ENCODE measurements around the gene DDB1.

DDB1 gene

DNA sequence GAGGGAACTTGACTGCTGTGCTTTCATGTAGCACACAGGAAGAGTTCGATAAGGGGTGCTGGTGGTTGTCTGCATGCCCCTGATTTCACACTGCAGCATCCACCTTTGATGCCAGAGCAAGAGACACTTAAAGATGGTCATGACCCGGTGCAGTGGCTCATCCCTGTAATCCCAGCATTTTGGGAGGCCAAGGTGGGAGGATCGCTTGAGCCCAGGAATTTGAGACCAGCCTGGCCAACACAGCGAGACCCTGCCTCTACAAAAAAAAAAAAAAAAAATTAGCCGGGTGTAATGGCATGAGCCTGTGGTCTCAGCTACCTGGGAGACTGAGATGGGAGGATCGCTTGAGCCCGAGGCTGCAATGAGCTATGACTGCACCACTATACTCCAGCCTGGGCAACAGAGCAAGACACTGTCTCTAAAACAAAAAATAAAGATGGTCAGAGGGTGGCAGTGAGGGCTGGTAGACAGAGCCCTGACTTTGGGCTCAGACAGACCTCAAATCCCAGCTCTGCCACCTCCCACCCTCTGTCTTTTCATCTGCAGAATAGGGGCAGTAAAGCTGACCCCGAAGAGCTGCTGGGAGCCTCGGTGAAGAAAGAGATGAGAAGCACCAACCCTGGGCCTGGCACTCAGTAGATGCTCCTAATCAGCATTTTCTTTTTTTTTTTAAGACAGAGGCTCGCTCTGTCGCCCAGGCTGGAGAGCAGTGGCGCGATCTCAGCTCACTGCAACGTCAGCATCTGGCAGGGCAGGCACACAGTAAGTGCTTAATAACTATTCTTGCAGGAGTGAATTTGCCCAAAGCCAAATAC, 55.5 kb downstream of the DDB1 start:
- TF ChIP-seq, protein P1, sequence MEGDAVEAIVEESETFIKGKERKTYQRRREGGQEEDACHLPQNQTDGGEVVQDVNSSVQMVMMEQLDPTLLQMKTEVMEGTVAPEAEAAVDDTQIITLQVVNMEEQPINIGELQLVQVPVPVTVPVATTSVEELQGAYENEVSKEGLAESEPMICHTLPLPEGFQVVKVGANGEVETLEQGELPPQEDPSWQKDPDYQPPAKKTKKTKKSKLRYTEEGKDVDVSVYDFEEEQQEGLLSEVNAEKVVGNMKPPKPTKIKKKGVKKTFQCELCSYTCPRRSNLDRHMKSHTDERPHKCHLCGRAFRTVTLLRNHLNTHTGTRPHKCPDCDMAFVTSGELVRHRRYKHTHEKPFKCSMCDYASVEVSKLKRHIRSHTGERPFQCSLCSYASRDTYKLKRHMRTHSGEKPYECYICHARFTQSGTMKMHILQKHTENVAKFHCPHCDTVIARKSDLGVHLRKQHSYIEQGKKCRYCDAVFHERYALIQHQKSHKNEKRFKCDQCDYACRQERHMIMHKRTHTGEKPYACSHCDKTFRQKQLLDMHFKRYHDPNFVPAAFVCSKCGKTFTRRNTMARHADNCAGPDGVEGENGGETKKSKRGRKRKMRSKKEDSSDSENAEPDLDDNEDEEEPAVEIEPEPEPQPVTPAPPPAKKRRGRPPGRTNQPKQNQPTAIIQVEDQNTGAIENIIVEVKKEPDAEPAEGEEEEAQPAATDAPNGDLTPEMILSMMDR (IDR thresholded peaks at IDR 0.05; ENCODE audit: low read depth, low read length) = no peak
- TF ChIP-seq MYC (IDR thresholded peaks at IDR 0.05; ENCODE audit: low read depth, low read length) (no peak), POLR2A (IDR thresholded peaks at IDR 0.05; ENCODE audit: extremely low read depth, insufficient read length) (no peak)
- TF ChIP-seq, protein P2, sequence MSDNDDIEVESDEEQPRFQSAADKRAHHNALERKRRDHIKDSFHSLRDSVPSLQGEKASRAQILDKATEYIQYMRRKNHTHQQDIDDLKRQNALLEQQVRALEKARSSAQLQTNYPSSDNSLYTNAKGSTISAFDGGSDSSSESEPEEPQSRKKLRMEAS (IDR thresholded peaks at IDR 0.05; ENCODE audit: low read depth, low read length) = no peak
- H3K4me3 ChIP-seq (ENCODE audit: low read depth, low read length) = no peak overlapping the region
- DNase-seq (ENCODE audit: low read depth) = no peak

DNA sequence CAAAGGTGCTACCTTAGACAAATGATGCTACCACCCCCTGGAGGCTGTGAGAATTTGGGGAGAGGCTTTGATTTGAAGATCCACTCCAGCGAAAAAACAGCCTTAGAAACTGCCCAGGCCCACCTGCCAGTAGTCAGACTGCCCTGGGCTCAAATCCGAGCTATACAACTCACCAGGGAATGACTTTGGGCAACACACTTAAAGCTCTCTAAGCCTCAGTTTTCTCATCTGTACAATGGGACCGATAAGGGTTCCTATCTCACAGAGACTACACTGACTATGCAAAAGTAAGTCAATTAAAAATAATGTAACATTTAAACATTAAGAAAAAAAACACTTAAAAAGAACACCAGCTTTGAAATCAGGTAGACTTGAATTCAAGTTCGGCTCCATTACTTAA, 57.7 kb downstream of the DDB1 start:
- no peak overlapping the region for H3K4me3 ChIP-seq (ENCODE audit: low read depth, low read length)
- TF ChIP-seq MYC (IDR thresholded peaks at IDR 0.05; ENCODE audit: low read depth, low read length) (no peak), POLR2A (IDR thresholded peaks at IDR 0.05; ENCODE audit: extremely low read depth, insufficient read length) (no peak)
- no peak for DNase-seq (ENCODE audit: low read depth)

DNA sequence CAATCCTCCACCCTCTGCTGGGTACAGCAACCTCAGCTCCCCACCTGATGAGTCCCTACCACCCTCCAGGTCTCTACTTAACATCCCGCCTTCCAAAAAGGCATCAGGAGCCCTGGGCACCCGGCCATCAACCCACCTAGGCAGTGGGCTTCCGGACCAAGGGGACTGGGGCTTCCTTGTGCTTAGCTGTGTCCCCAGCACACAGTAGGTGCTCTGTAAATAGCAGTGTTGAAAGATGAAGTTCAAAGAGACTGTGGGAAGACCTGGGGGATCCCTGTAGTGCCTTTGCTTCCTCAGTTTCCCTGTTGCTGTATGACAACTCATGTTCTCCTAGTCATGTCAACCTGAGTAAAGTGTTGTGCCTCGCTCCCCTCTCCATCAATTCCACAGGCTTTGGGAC, 58.8 kb downstream of the DDB1 start:
- no peak for DNase-seq (ENCODE audit: low read depth)
- no peak for TF ChIP-seq MYC (IDR thresholded peaks at IDR 0.05; ENCODE audit: low read depth, low read length)
- no peak for TF ChIP-seq POLR2A (IDR thresholded peaks at IDR 0.05; ENCODE audit: extremely low read depth, insufficient read length)
- TF ChIP-seq, protein P1 (IDR thresholded peaks at IDR 0.05; ENCODE audit: low read depth, low read length) = no peak
- TF ChIP-seq, protein P2 (IDR thresholded peaks at IDR 0.05; ENCODE audit: low read depth, low read length) = no peak
- H3K4me3 ChIP-seq (ENCODE audit: low read depth, low read length) = no peak overlapping the region

DNA sequence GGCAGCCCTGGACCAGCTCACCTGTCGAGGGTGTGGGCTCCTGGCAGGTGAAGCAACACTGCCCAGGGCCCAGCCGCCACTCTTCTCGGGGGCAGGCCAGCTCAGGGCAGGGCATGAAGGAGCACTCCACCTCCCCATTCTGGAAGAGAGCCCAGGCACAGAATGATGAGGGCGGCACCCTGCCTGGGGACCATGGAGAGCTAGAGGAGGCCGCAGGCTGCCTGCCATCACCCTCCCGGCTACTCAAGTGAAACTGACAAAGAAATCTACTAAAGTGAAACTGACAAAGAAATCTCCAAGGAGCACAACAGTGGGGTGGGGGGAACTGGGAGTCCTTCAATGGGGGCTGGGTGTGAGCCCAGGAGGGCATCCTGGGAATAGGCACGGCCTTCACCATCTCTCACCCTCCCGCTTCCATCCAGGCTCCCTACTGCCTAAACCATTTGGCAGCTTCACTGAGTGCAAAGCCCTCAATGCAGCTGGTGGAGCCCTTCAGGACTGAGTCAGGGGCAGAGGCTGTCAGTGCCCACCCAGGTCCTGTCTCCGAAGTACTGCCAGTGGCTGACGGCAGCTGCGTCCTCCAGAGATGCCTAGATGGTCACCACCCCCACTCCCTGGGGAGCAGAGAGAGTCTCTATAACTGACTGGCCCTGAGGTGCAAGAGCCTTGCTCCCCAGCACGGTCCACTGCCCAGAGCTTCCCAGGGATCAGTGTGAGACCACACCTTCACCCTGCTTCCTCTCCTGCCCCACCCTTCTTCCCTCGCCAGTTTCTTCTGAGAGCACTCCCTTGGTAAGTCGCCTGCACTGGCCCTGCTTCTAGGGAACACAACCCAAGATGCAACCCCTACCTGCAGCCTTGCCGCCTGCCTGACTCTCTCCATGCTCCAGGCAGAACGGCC, 59.5 kb downstream of the DDB1 start:
- no peak for DNase-seq (ENCODE audit: low read depth)
- TF ChIP-seq POLR2A (IDR thresholded peaks at IDR 0.05; ENCODE audit: extremely low read depth, insufficient read length) (no peak), MYC (IDR thresholded peaks at IDR 0.05; ENCODE audit: low read depth, low read length) (no peak)
- TF ChIP-seq, protein P2 (IDR thresholded peaks at IDR 0.05; ENCODE audit: low read depth, low read length) = no peak
- TF ChIP-seq, protein P1 (IDR thresholded peaks at IDR 0.05; ENCODE audit: low read depth, low read length) = no peak
- H3K4me3 ChIP-seq (ENCODE audit: low read depth, low read length) = no peak overlapping the region

DNA sequence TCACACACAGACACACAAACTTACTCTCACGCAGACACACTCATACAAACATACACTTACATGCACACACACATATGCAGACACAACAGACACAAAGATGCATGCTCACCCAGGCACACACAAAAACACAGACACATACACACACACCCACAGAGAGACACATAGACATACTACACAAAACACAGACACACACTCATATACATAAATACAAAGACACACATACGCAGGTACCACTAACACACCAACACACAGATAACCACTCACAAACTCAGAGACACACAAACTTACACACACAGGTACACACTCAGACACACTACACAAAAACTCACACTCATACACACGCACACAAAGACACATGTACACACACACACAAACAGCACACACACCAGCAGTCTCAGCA, 60.2 kb downstream of the DDB1 start:
- TF ChIP-seq, protein P1 (IDR thresholded peaks at IDR 0.05; ENCODE audit: low read depth, low read length) = no peak
- no peak for TF ChIP-seq POLR2A (IDR thresholded peaks at IDR 0.05; ENCODE audit: extremely low read depth, insufficient read length)
- no peak for TF ChIP-seq MYC (IDR thresholded peaks at IDR 0.05; ENCODE audit: low read depth, low read length)
- TF ChIP-seq, protein P2 (IDR thresholded peaks at IDR 0.05; ENCODE audit: low read depth, low read length) = no peak
- no peak for DNase-seq (ENCODE audit: low read depth)
- H3K4me3 ChIP-seq (ENCODE audit: low read depth, low read length) = no peak overlapping the region

All from NB4 (cell line).